ENCODE results near the gene SPRED1. TPM values are rescaled to one million over a fixed set of nuclear protein-coding genes. Genes with fewer than 3 reads are reported as not detected.

The SPRED1 gene
- total RNA-seq, 2 experiments from 2014 or later, result 7.5 to 21.1 TPM

DNA sequence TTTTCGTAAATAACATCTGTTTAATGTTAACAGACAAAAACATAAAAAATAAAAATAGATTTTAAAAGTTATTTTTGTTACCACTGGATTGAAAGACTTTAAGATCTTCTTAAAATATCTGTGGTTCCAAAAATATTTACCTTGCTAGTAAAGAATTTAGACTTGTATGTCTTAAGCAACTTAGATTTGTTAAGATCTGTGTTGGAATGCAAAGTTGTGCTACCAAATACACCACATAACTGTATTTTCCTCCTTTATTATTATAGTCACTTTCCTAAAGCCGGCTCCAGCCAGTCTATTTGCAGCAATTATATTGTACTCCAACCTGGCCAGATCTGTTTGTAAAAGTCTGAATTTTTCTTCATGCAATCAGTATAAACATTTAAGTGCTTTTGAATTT is 63.7 kb downstream of the SPRED1 start:
- no TSS peak for BruUV-seq (replicated peaks)
- CTCF ChIA-PET (ENCODE audit: unreplicated experiment), result no interaction called here

GRCh38 chr15:38320181-38320580 is 67.5 kb downstream of the SPRED1 start:
- intact Hi-C loops (cut with micrococcal nuclease; ENCODE audit: unreplicated experiment), result no loop called here
- H3K79me2 ChIP-seq (ENCODE audit: insufficient read depth, low read depth, low read length), result no peaks in the 10 kb centered on the region
- TF ChIP-seq EZH2phosphoT487 (IDR thresholded peaks at IDR 0.05; ENCODE audit: borderline replicate concordance, low read depth, low read length) (no peak), CTCF (conservative IDR thresholded peaks at IDR 0.05; ENCODE audit: low read length) (no peak)
- no peak overlapping the region for H3K27ac ChIP-seq (ENCODE audit: low read depth, low read length, poor library complexity, severe bottlenecking)
- H4K20me1 ChIP-seq (ENCODE audit: insufficient read depth, low read length), result no peaks in the 10 kb centered on the region
- BruUV-seq (replicated peaks), result no TSS peak
- H3K9me2 ChIP-seq (ENCODE audit: insufficient read depth, low read length), result no peaks in the 10 kb centered on the region
- DNase-seq (ENCODE audit: low spot score), result no peak
- ChIA-PET CTCF (ENCODE audit: unreplicated experiment) (no interaction called here), POLR2A (interaction anchor here (0.9 kb wide), 1 partner anchor 76 kb away, joined by 3 read pairs; no protein-coding TSS in a partner anchor)
- no peak overlapping the region for H2AFZ ChIP-seq (ENCODE audit: low read length)
- no peaks in the 10 kb centered on the region for H3K9me3 ChIP-seq (ENCODE audit: low read length)
- no peaks in the 10 kb centered on the region for H3K4me1 ChIP-seq (ENCODE audit: insufficient read depth, low read length, poor library complexity, severe bottlenecking)
- no peak overlapping the region for H3K4me2 ChIP-seq (ENCODE audit: low read length)
- peaks cover 4% of the 10 kb centered on the region; the same call in 1 of the 2 replicates for H3K36me3 ChIP-seq (ENCODE audit: insufficient read depth, low read length)
- no peak overlapping the region for H3K4me3 ChIP-seq (ENCODE audit: low read depth, low read length, poor library complexity, severe bottlenecking)

More for the DNA sequence above, 63.7 kb downstream of the SPRED1 start:
- no peaks in the 10 kb centered on the region for H3K79me2 ChIP-seq (ENCODE audit: insufficient read depth, low read depth, low read length)
- TF ChIP-seq CTCF (conservative IDR thresholded peaks at IDR 0.05; ENCODE audit: low read length) (no peak), EZH2phosphoT487 (IDR thresholded peaks at IDR 0.05; ENCODE audit: borderline replicate concordance, low read depth, low read length) (no peak)
- H4K20me1 ChIP-seq (ENCODE audit: insufficient read depth, low read length), result no peaks in the 10 kb centered on the region
- no peak overlapping the region for H3K27ac ChIP-seq (ENCODE audit: low read depth, low read length, poor library complexity, severe bottlenecking)
- intact Hi-C loops (cut with micrococcal nuclease; ENCODE audit: unreplicated experiment), result no loop called here
- H3K4me3 ChIP-seq (ENCODE audit: low read depth, low read length, poor library complexity, severe bottlenecking), result no peak overlapping the region
- no peak for DNase-seq (ENCODE audit: low spot score)
- H3K4me2 ChIP-seq (ENCODE audit: low read length), result no peak overlapping the region
- H2AFZ ChIP-seq (ENCODE audit: low read length), result no peak overlapping the region
- H3K9me2 ChIP-seq (ENCODE audit: insufficient read depth, low read length), result no peaks in the 10 kb centered on the region
- no peaks in the 10 kb centered on the region for H3K9me3 ChIP-seq (ENCODE audit: low read length)
- H3K4me1 ChIP-seq (ENCODE audit: insufficient read depth, low read length, poor library complexity, severe bottlenecking), result no peaks in the 10 kb centered on the region
- POLR2A ChIA-PET, result no interaction called here
- H3K36me3 ChIP-seq (ENCODE audit: insufficient read depth, low read length), result no peaks in the 10 kb centered on the region

GRCh38 chr15:38320866-38321265 is 68.2 kb downstream of the SPRED1 start:
- Histone ChIP-seq H3K4me2 (ENCODE audit: low read length) (no peak overlapping the region), H3K4me1 (ENCODE audit: insufficient read depth, low read length, poor library complexity, severe bottlenecking) (no peaks in the 10 kb centered on the region), H4K20me1 (ENCODE audit: insufficient read depth, low read length) (no peaks in the 10 kb centered on the region), H3K4me3 (ENCODE audit: low read depth, low read length, poor library complexity, severe bottlenecking) (no peak overlapping the region), H2AFZ (ENCODE audit: low read length) (no peak overlapping the region), H3K79me2 (ENCODE audit: insufficient read depth, low read depth, low read length) (no peaks in the 10 kb centered on the region), H3K27ac (ENCODE audit: low read depth, low read length, poor library complexity, severe bottlenecking) (no peak overlapping the region), H3K36me3 (ENCODE audit: insufficient read depth, low read length) (peaks cover 11% of the 10 kb centered on the region; the same call in 1 of the 2 replicates), H3K9me2 (ENCODE audit: insufficient read depth, low read length) (no peaks in the 10 kb centered on the region), H3K9me3 (ENCODE audit: low read length) (no peaks in the 10 kb centered on the region)
- intact Hi-C loops (cut with micrococcal nuclease; ENCODE audit: unreplicated experiment), result no loop called here
- BruUV-seq (replicated peaks), result no TSS peak
- ChIA-PET CTCF (ENCODE audit: unreplicated experiment) (no interaction called here), POLR2A (no interaction called here)
- TF ChIP-seq CTCF (conservative IDR thresholded peaks at IDR 0.05; ENCODE audit: low read length), result no peak
- TF ChIP-seq EZH2phosphoT487 (IDR thresholded peaks at IDR 0.05; ENCODE audit: borderline replicate concordance, low read depth, low read length), result no peak
- DNase-seq (ENCODE audit: low spot score), result no peak

Data from OCI-LY7 (cell line).